Smooth muscle cell (in vitro differentiated cells): Measurements from ENCODE around the gene SPATA1. TPM values are rescaled to one million over a fixed set of nuclear protein-coding genes. Genes with fewer than 3 reads are reported as not detected.
A peak's percentile ranks its signal among the peaks of the same experiment; 100 is the strongest.

Source experiments
- DNase-seq: peaks from one replicate; lab custom pipeline; 2025; ENCODE audit not compliant: unreplicated experiment; lab: John Stamatoyannopoulos, UW
- H2AFZ ChIP-seq: fragments of 200-600 bp; sonication (generic); 2 replicates; pipeline ENCODE4 v1.6.0; 2016; ENCODE audit warnings: antibody characterized with exemption, low read depth, mild to moderate bottlenecking
- H3F3A ChIP-seq: fragments of 200-600 bp; sonication (generic); 2 replicates; pipeline ENCODE4 v1.6.0; 2017; ENCODE audit warnings: antibody characterized with exemption, low read depth
- H3K27ac ChIP-seq: fragments of 200-600 bp; sonication (generic); 2 replicates; pipeline ENCODE4 v1.5.1; 2016; ENCODE audit warnings: low read depth, mild to moderate bottlenecking
- H3K27me3 ChIP-seq: fragments of 200-600 bp; sonication (generic); 2 replicates; pipeline ENCODE4 v1.6.1; 2016; ENCODE audit warnings: low read depth, mild to moderate bottlenecking
- H3K36me3 ChIP-seq: fragments of 200-600 bp; sonication (generic); 2 replicates; pipeline ENCODE4 v1.5.1; 2016; ENCODE audit warnings: low read depth
- H3K4me1 ChIP-seq: fragments of 200-600 bp; sonication (generic); 2 replicates; pipeline ENCODE4 v1.5.1; 2016; ENCODE audit warnings: low read depth
- H3K4me2 ChIP-seq: fragments of 200-600 bp; sonication (generic); 2 replicates; pipeline ENCODE4 v1.6.0; 2016; ENCODE audit warnings: mild to moderate bottlenecking
- H3K4me3 ChIP-seq: fragments of 200-600 bp; sonication (generic); 2 replicates; pipeline ENCODE4 v1.5.1; 2016; ENCODE audit warnings: mild to moderate bottlenecking
- H3K79me2 ChIP-seq: fragments of 200-600 bp; sonication (generic); 2 replicates; pipeline ENCODE4 v1.6.0; 2016; ENCODE audit warnings: low read depth, mild to moderate bottlenecking
- H3K9ac ChIP-seq: fragments of 200-600 bp; sonication (generic); 2 replicates; pipeline ENCODE4 v1.6.0; 2016; ENCODE audit warnings: low read depth
- H3K9me3 ChIP-seq: fragments of 200-600 bp; sonication (generic); replicated peaks from 2 replicates; pipeline ENCODE4 v1.5.1; 2016; ENCODE audit warnings: low read depth
- H4K20me1 ChIP-seq: fragments of 200-600 bp; sonication (generic); 2 replicates; pipeline ENCODE4 v1.6.0; 2016; ENCODE audit warnings: low read depth
- CTCF ChIP-seq: fragments of 200-600 bp; sonication (generic); IDR thresholded peaks from 2 replicates; pipeline ENCODE4 v1.5.1; 2017; ENCODE audit warnings: borderline replicate concordance, mild to moderate bottlenecking, antibody characterized with exemption; ENCODE audit not compliant: insufficient read depth, poor library complexity, severe bottlenecking
- WGBS: methylation state at CpG from one replicate; pipeline ENCODE4 v1.1.7; 2016; ENCODE audit warnings: low lambda C conversion rate; 5-methylcytosine and 5-hydroxymethylcytosine counted together
- polyA plus RNA-seq: library from polyadenylated mRNA; unstranded; fragments of >200 nt; fragmentation: Nextera tagmentation; extraction: Ambion mirVana; gene quantifications from 2 replicates; pipeline ENCODE4 v1.2.1, GENCODE V29; 2016
- total RNA-seq: library from RNA; depleted of rRNA; stranded (reverse); fragments of >200 nt; gene quantifications from 2 replicates; pipeline ENCODE4 v1.2.3, GENCODE V29; 2014

SPATA1 gene
- total and polyA plus RNA-seq, 2 experiments from 2014 or later: 0.94 to 2.3 TPM

- Histone ChIP-seq H3K36me3 (no peaks in the 10 kb centered on the region), H3K4me1 (peaks cover 18% of the 10 kb centered on the region), H3K27me3 (no peaks in the 10 kb centered on the region), H3K4me3 (no peak overlapping the region), H3K9me3 (no peaks in the 10 kb centered on the region), H3F3A (peaks cover 20% of the 10 kb centered on the region), H3K79me2 (no peaks in the 10 kb centered on the region), H3K27ac (peak overlapping the region; percentile 77), H4K20me1 (no peaks in the 10 kb centered on the region), H2AFZ (no peak overlapping the region), H3K4me2 (peak overlapping the region; percentile 34), H3K9ac (peak overlapping the region; percentile 35)
- TF ChIP-seq CTCF: no peak
- no peak for DNase-seq
- 26% methylated on average over 5 of the region's 5 CpGs for WGBS
Observed at GRCh38 chr1:84598846-84599741, 92.9 kb downstream of the SPATA1 start.

GRCh38 chr1:84600796-84601195, 94.6 kb downstream of the SPATA1 start:
- no peaks in the 10 kb centered on the region for H3K79me2 ChIP-seq
- H3K36me3 ChIP-seq: no peaks in the 10 kb centered on the region
- H3K9me3 ChIP-seq: no peaks in the 10 kb centered on the region
- H3K4me2 ChIP-seq: peak overlapping the region; percentile 34
- H3K4me1 ChIP-seq: peaks cover 18% of the 10 kb centered on the region
- 57% methylated on average over 5 of the region's 5 CpGs for WGBS
- no peak overlapping the region for H2AFZ ChIP-seq
- DNase-seq: no peak
- H3K27ac ChIP-seq: peak overlapping the region; percentile 77
- H3K27me3 ChIP-seq: no peaks in the 10 kb centered on the region
- H3K4me3 ChIP-seq: no peak overlapping the region
- H3K9ac ChIP-seq: no peak overlapping the region
- H4K20me1 ChIP-seq: no peaks in the 10 kb centered on the region
- peaks cover 32% of the 10 kb centered on the region for H3F3A ChIP-seq
- TF ChIP-seq CTCF: no peak

- Histone ChIP-seq H4K20me1 (no peaks in the 10 kb centered on the region), H3K4me3 (peak overlapping the region; percentile 41), H3K4me1 (peaks cover 16% of the 10 kb centered on the region), H3K9ac (peak overlapping the region; percentile 88), H2AFZ (no peak overlapping the region), H3K4me2 (peak overlapping the region; percentile 85), H3K27ac (peak overlapping the region; percentile 97), H3K36me3 (no peaks in the 10 kb centered on the region), H3F3A (peaks cover 29% of the 10 kb centered on the region), H3K27me3 (no peaks in the 10 kb centered on the region), H3K9me3 (no peaks in the 10 kb centered on the region), H3K79me2 (no peaks in the 10 kb centered on the region)
- DNase-seq: no peak
- WGBS: 11% methylated on average over 2 of the region's 2 CpGs
- no peak for TF ChIP-seq CTCF
Observed at GRCh38 chr1:84603223-84603622, 97.0 kb downstream of the SPATA1 start.
